Measurements from ENCODE around the gene BRF1. TPM values are rescaled to one million over a fixed set of nuclear protein-coding genes. Genes with fewer than 3 reads are reported as not detected.

The BRF1 gene
- total RNA-seq, 2 experiments from 2014 or later, result 27.8 to 29.7 TPM

DNA sequence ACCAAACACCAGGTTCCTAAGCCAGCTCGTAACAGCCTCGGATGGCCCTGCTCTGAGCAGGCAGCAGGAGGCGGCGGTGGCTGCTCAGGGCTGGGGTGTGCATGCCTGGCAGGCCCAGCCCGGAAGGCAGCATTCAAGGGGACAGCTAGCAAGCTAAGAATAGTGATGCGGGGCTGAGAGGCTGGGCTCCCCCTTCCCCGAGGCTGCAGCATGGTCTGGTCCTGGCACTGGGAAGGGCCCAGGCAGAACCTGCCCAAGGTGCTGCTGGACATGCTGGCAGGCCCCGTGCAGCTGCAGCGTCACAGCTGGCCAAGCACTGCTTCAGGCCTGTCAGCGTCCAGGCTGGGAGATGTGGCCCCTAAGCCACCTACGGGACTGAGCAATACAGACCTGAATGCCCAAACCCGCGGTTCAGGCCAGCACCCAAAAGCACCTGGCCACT lies 93.3 kb downstream of the BRF1 start:
- CTCF ChIA-PET, result interaction anchor here (1.2 kb wide), 1 partner anchor 144 kb away, joined by 5 read pairs; no protein-coding TSS in a partner anchor
- POLR2A ChIA-PET, result interaction anchor here (1.0 kb wide), 1 partner anchor 12 kb away, joined by 3 read pairs; no protein-coding TSS in a partner anchor

DNA sequence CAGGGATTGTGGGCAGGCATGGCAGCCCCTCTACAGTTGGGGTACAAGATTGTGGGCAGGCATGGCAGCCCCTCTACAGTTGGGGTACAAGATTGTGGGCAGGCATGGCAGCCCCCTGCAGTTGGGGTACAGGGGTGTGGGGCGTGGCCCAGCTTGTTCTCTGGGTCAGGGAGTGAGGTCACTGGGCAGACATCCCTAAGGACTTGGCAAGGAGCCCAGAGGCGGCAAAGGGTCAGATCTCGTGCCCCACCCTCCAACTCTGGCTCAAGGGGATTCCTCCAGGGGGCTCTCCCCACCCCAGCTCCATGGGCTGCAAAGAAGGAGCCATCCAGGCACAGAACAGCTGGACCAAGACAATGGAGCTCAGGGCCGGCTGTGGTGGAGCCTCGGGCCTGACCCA lies 93.9 kb downstream of the BRF1 start:
- CTCF ChIA-PET, result interaction anchor here (1.2 kb wide), 1 partner anchor 145 kb away, joined by 5 read pairs; no protein-coding TSS in a partner anchor
- POLR2A ChIA-PET, result interaction anchor here (1.0 kb wide), 1 partner anchor 12 kb away, joined by 3 read pairs; no protein-coding TSS in a partner anchor

DNA sequence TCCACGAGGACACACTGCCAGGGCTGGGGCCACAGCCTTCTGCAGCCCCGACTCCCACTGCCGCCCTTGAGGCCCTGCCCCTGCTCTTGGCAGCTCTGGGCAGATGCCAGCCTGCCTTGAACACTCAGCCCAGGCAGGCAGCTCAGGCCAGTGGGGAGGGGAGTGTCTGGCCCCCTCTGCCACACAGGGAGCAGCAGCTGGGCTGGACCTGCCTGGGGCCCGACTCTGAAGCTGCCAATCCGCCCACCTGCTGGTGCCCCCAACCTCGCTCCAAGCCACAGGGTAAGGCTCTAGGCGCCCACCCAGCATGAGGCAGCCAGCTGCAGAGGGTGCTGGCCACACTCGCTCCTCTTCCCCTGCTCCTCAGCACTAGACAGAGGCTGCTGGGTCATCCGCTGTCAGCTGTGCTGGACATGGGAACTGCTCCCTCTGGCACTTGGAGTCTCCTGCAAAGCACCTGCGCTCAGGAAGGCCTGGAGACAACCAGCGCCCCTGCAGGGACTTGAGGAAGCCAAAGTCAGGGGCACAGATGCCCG lies 95.1 kb downstream of the BRF1 start:
- CTCF ChIA-PET, result no interaction called here
- POLR2A ChIA-PET, result no interaction called here

DNA sequence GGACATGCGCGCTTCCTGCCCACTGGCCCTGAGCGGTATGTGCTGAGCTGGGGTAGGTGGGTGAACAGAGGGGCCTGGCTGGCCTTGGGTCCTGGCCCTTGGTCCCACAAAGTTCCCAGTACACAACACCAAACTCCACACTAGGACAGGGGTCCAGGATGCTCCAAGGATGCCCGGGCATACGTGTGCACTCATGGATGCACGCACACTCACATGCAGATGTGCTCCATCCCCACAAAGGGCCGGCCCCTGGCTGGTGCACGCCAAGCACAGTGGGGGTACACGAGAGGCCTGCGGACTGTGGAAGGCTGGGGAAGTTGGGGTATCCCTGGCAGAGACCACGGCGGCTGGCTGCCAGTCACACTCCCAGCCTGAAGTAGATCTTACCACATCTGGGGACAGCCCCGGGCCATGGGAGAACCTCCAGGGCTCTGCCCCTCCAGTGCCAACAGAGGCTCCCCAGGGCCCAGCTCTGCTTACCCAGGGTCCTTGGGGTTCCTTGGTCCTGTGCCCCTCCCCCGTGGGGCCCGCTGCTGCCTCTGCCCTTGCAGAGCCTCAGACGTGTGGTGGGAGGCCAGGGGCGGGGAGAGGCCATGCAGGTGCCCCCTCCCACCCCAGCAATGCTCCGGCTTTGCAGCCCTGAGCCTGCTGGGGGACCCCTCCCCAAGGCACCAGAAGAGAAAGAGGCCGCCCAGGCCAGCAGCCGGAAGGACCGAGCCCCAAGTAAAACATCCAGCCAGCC lies 95.7 kb downstream of the BRF1 start:
- CTCF ChIA-PET, result no interaction called here
- POLR2A ChIA-PET, result no interaction called here

DNA sequence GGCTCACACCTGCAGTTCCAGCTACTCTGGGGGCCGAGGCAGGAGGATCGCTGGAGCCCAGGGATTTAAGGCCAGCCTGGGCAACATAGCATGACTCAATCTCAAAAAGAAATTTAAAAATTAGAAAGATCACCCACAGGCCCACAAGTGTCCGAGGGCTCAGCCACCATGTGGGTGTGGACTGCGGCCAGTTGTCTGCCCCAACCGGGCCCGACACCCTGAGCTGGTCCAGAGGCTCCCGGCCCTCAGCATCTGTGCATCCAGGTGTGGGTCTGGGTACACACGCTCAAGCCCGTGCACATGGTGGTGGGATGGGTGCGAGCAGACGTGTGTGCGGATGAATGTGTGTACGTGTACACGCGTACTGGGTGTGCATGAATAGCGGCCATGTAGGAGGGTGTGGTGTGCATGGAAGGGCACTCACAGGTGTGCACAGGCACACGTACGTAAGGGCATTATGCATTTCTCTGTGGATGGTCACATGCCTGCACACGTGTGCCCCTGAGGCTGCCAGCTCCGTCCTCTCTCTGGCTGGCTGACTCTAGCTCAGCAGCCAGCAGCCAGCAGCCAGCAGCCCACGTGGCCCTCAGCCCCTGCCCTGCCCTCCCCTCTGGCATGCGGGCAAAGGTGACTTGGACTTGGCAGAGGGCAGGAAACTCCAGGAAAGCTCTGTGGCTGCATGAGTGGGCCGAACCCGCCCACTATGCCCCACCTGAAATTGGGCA lies 96.4 kb downstream of the BRF1 start:
- POLR2A ChIA-PET, result no interaction called here
- CTCF ChIA-PET, result interaction anchor here (1.3 to 1.4 kb wide), 2 partner anchors 9 to 110 kb away, joined by 3 read pairs; partner anchors contain the start of gene PACS2

DNA sequence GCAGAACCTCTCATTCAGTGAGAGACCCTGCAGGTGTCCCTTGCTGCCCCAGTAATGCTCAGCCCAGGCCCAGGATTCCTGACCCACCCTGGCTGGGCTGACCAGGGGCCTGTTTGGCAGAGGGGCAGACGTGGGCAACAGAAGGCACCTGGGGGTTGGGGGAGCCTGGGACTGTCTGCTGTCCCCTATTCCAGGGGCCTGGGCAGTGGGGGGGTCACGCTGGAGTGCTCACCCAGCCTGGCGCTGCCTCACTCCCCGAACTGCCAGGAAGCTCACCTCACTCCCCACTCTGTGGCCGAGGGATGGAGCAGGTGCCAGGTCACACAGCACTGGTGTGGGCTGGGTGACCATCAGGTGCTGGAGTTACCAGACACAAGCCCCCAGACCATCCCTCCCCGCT lies 97.1 kb downstream of the BRF1 start:
- POLR2A ChIA-PET, result no interaction called here
- CTCF ChIA-PET, result interaction anchor here (0.5 to 1.4 kb wide), 5 partner anchors 10 to 113 kb away, joined by 3 read pairs; partner anchors contain the start of gene PACS2

DNA sequence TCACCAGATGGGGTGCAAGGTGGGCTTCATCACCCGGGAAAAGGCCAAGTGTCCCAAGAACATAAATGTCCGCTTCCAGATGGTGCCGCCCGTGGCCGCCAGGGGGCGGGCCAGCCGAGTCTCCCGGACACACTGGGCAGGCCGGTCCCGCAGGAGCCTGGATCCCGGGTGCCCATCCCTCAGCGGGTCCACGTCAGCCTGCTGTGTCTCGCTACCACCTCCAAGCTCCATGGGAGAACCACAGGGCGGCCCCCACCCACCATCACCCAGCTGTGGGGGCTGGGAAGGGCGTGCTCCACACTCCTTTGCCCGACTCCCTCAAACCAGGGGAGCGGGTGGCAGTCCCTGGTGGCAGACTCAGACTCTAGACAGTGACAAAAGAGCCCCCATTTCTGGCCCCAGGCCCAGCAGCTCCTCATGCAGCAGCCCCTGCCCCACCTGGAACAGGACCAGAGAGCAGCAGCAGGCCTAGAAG lies 97.7 kb downstream of the BRF1 start:
- ChIA-PET POLR2A (no interaction called here), CTCF (interaction anchor here (0.5 to 1.4 kb wide), 6 partner anchors 11 to 113 kb away, joined by 3 read pairs; partner anchors contain the start of gene PACS2)

DNA sequence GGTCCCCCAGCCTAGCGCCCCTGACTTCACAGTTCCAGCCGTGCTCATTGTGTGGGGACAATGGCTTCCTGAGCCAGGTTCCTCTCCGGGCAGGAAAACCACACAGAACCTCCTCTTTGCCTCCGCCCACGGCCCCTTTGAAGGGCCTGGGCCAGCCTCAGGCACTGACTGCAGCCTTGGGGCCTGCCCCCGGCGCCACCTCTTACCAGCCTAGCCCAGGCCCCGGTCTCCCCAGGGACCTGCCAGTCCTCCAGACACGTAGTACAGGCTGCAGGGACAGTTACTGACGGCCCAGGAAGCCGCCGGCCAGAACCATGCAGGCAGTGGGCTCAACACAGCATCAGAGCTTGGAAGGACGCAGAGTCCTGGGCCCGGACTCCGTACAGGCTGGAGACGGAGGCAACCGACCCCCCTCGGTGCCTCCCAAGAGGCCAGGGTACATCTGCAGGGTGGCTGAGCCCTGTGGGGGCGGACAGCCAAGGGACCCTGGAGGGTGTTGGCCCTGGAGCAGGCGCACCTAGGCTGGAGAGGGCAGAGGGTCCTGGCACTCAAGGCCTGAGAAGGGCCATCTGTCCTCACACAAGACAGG lies 98.8 kb downstream of the BRF1 start:
- CTCF ChIA-PET, result interaction anchor here (0.6 to 1.1 kb wide), 3 partner anchors 14 to 150 kb away, joined by 3 read pairs; partner anchors contain the start of gene JAG2
- POLR2A ChIA-PET, result no interaction called here

DNA sequence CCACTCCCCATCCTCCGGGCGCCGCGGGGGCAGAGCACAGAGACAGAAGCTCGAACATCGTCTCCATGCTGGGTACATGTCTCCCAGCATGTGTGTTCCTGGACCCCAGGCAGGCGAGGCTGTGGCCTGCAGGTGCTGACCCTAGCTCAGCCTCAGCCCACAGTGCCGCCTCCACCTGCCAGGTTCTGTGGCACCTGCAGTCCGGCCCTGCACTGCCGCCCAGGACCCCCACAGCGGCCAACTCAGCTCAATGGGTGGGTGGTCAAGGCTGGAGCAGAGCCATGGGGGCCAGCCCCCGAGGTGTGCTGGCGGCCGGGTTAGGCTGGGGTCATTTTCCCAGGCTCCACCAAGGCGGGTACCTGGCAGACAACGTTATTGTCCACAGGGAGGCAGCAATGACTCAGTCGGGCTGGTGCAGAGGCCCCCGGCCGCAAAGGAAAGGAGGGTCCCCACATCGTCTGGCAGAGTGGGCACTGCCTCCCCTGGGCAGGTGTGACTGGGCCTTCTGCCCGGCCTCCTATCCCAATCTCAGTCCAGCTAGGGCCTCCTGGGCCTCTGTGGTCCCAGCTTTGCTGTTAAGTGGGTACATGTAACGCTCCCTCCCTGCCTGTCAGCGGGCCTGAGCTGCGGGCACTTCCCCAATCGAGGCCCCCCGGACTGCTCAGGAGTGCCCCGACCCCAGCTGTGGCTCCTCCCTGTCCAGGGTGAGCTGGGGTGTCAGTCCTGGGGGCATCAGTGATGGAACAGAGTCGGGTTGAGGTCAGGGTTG lies 99.5 kb downstream of the BRF1 start:
- ChIA-PET CTCF (interaction anchor here (0.6 to 1.9 kb wide), 3 partner anchors 32 to 151 kb away, joined by 3 to 7 read pairs (median 3); partner anchors contain the start of gene JAG2), POLR2A (interaction anchor here (0.6 kb wide), 1 partner anchor 53 kb away, joined by 7 read pairs; no protein-coding TSS in a partner anchor)

DNA sequence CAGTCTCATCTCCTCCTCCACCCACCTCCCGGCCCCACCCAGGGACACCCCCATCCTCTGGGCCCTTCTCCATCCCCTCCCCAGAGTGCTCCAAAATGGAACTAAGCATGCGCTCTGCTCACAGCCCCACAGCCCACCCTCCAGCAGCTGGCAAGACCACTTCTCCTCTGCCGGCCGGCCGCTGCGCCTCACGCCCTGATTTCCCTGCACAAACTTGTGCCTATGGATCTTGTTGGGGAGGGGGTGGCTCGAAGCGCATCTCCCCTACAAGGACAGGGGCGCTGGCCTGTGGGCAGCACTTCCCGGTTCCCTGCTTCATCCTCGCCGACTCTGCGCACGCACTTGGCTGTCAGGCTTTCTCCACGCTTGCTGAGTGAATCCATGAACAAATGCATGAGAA lies 100.2 kb downstream of the BRF1 start:
- CTCF ChIA-PET, result interaction anchor here (1.1 to 1.9 kb wide), 2 partner anchors 81 to 110 kb away, joined by 3 to 7 read pairs; no protein-coding TSS in a partner anchor
- POLR2A ChIA-PET, result interaction anchor here (0.6 kb wide), 1 partner anchor 53 kb away, joined by 7 read pairs; no protein-coding TSS in a partner anchor

DNA sequence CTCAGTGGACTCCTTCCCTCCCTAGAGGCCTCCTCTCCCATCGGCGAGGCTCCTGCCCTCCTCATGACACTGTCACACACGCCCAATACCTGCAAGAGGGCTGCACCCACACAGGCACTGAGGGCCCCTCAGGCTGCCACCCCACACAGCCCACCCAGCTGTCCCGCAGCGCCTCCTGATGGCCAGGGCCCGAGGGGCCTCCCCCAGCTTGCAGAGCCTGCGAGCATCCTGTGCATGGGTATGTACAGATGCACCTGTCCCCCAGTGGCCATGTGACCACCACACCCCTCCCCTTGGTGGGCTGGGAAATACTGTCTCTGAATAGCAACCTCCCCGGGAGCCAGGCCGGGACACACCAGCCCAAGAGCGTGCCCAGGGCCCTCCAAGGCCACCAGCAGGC lies 100.7 kb downstream of the BRF1 start:
- ChIA-PET CTCF (interaction anchor here (1.1 to 1.9 kb wide), 2 partner anchors 82 to 110 kb away, joined by 3 to 7 read pairs; no protein-coding TSS in a partner anchor), POLR2A (no interaction called here)

DNA sequence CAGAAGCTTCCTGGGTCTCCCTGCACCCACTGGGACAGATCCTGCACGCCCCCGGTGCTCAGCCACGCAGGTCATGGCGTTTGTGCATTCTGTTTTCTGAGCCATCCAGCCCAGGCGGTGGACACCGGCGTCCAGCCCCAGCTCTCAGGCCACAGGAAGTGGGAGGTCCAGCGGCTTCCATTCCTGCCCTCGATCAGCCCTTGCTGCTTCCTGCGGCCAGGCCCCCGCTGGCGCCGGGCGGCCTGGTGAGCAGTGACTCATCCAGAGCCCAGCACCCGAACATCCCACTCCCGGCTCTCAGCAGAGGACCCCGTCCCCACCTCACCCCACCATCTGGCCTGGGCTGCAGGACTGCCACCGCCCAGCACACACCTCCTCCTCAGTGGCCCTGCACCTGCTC lies 101.7 kb downstream of the BRF1 start:
- CTCF ChIA-PET, result interaction anchor here (1.9 kb wide), 1 partner anchor 109 kb away, joined by 7 read pairs; no protein-coding TSS in a partner anchor
- POLR2A ChIA-PET, result no interaction called here

DNA sequence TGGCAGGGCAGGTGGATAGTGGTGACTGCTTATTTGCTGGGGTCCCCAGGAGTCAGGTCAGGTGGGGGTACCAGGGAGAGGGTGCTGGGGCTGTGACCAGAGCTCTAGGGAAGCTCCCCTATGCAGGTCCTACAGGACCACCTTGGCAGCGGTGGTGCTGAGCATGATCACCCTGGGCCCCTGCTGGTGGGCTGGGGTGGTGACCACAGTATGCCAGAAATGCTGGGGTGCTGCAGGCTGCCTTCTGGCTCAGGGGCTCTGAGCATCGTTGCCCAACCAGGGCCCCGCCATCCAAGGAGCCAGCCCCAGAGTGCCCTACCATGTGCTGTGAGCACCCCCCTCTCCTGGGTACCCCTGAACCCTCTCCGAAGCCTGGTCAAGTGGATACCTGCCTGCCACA lies 102.2 kb downstream of the BRF1 start:
- POLR2A ChIA-PET, result no interaction called here
- CTCF ChIA-PET, result no interaction called here

DNA sequence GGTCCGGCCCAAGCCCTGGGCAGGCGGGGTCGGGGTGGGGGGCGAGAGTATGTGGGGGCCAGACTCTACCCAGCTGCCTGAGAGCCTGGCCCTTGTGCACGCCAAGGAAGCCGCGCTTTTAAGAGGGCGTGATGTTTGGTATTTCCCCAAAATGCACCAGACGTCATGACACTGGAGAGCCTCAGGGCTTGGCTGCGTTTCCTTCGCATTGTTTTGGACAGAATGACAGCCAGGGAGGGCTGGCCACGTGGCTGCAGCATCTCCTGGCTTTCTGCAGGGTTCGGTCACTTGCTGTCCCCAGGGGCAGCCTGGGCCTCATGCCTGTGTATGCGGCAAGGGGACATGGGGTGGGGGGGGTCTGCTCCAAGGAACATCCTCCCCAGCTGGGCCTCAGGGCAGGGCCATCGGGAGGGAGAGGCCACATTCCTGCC lies 103.6 kb downstream of the BRF1 start:
- CTCF ChIA-PET, result no interaction called here
- POLR2A ChIA-PET, result no interaction called here

DNA sequence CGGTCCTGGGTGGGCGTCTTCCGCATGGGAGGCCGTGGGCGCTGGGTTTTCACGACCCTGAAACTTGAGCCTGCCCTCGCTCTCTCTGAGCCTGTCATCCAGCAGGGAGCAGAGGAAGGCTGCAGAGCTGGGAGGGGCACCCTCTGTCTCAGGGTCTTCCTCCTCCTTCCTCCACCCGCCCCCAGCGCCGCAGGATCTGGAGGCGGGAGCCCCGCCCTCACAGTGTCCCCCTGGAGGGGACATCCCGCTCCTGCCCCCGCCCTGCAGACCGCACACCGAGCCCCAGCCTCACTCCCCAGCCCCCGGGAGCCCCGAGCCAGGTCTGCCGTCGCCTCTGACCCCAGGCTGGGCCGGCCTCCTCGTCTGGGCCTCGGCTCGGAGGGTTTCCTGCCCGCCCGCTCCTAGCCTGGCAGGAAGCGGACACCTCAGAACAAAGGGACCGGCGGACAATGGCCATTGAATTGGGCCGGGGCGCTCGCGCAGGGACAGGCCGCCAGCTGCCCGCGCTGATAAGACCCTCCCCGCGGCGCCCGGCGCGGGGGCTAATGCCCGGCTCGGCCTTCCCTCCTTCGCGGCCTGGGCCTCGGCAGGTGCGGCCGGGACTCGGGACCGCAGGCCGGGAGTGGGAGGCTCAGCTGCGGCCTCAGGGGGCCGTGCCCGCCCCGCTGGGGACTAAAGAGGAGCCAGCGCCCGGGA lies 104.4 kb downstream of the BRF1 start:
- POLR2A ChIA-PET, result no interaction called here
- CTCF ChIA-PET, result interaction anchor here (1.3 kb wide), 1 partner anchor 13 kb away, joined by 3 read pairs; no protein-coding TSS in a partner anchor

DNA sequence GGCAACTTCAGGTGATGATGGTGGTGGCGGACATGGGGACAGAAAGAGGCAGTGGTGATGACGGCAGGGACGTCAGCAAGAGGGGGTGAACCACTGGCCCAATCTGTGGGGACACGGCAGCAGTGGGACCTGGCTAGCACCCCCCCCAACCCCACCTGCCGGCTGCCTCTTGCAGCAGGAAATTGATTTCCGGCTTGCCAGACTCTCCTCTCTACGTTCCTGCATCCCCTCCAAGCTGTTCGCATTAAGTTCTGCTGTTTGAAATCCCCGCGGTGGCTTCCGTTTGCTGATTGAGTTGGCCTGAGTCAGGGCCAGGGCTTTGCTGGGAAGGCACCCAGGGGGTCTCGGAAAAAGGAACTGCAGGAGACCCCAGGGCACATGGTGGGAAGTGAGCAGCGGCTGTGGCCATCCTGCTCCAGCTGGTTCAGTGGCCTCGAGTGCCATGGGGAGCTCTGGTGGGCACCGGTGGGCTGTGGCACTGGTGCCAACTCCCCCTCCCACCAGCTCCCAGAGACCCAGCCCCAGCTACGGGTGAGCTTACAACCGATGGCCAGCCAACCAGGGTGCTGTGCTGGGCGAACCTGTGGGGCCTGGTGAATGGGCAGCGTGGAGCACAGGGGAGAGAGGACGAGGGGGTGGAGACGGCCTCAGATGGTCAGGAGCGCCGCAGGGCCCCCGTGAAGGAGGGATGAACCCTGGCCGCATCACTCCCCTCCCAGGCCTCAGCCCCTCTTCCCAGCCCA lies 105.1 kb downstream of the BRF1 start:
- ChIA-PET POLR2A (interaction anchor here (0.9 kb wide), 1 partner anchor 11 kb away, joined by 3 read pairs; no protein-coding TSS in a partner anchor), CTCF (interaction anchor here (0.6 to 1.7 kb wide), 9 partner anchors 14 to 156 kb away, joined by 3 to 7 read pairs (median 3); partner anchors contain the start of gene JAG2)

DNA sequence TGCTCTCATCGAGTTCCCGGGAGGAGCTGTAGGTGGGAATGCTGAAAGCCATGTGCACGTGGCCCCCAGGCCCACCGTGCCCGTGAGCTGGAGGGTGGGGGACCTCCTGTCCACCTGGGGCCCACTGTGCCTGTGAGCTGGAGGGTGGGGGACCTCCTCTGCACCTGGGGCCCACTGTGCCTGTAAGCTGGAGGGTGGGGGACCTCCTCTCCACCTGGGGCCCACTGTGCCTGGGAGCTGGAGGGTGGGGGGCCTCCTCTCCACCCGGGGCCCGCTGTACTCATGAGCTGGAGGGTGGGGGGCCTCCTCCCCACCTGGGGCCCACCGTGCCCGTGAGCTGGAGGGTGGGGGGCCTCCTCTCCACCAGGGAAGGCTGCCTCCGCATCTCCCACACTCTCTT lies 105.8 kb downstream of the BRF1 start:
- ChIA-PET CTCF (interaction anchor here (0.5 to 1.7 kb wide), 11 partner anchors 13 to 490 kb away, joined by 3 to 7 read pairs (median 3); partner anchors contain the start of gene JAG2), POLR2A (interaction anchor here (0.9 kb wide), 1 partner anchor 12 kb away, joined by 3 read pairs; no protein-coding TSS in a partner anchor)
